ENCODE data around the gene POLR3H.
"Not testable (repeated sequence)": the region's sequence is repeated elsewhere in the genome, so short reads cannot be mapped to it uniquely, and the experiment has no call there.

POLR3H gene

GRCh38 chr22:41574847-41575381, 30.6 kb upstream of the POLR3H start:
- DNase-seq = peak; percentile 78 to 83
- no peak for TF ChIP-seq POLR2A (IDR thresholded peaks at IDR 0.05; ENCODE audit: low read length)
- TF ChIP-seq GATA1 (IDR thresholded peaks at IDR 0.05; ENCODE audit: low read depth, low read length) = no peak

DNA sequence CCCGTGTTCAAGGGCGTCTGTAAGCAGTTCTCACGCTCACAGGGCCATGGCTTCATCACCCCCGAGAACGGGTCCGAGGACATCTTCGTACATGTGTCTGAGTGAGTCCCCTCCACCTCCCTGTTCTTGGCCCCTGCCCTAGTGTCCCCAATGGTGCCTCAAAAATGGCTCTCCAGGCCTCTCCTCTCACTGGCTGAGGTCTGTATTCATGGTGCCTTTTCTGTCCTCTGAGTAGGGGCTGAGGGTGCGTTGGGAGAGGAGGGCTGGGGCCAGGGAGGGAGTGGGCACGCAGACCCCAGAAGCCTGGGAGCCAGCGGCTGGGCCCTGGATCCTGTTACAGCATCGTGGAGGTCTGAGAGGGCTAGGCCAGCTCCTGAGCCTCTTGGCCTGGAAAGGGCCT, 29.4 kb upstream of the POLR3H start:
- TF ChIP-seq GATA1 (IDR thresholded peaks at IDR 0.05; ENCODE audit: low read depth, low read length) (no peak), POLR2A (IDR thresholded peaks at IDR 0.05; ENCODE audit: low read length) (no peak)

GRCh38 chr22:41572305-41572704, 28.0 kb upstream of the POLR3H start:
- not testable (repeated sequence) for DNase-seq

More for the DNA sequence above, 29.4 kb upstream of the POLR3H start:
- no peak for DNase-seq

- DNase-seq = no peak
- TF ChIP-seq POLR2A (IDR thresholded peaks at IDR 0.05; ENCODE audit: low read length) (no peak), GATA1 (IDR thresholded peaks at IDR 0.05; ENCODE audit: low read depth, low read length) (no peak)
Measured at GRCh38 chr22:41571786-41572185, 27.5 kb upstream of the POLR3H start.

GRCh38 chr22:41570221-41570620, 26.0 kb upstream of the POLR3H start:
- no peak for TF ChIP-seq GATA1 (IDR thresholded peaks at IDR 0.05; ENCODE audit: low read depth, low read length)
- no peak for TF ChIP-seq POLR2A (IDR thresholded peaks at IDR 0.05; ENCODE audit: low read length)
- DNase-seq = no peak

- TF ChIP-seq POLR2A (IDR thresholded peaks at IDR 0.05; ENCODE audit: low read length) (no peak), GATA1 (IDR thresholded peaks at IDR 0.05; ENCODE audit: low read depth, low read length) (no peak)
- no peak for DNase-seq
Measured at GRCh38 chr22:41568811-41569210, 24.5 kb upstream of the POLR3H start.

- DNase-seq = no peak
- no peak for TF ChIP-seq POLR2A (IDR thresholded peaks at IDR 0.05; ENCODE audit: low read length)
- TF ChIP-seq GATA1 (IDR thresholded peaks at IDR 0.05; ENCODE audit: low read depth, low read length) = no peak
Measured at GRCh38 chr22:41567512-41567768, 23.2 kb upstream of the POLR3H start.

DNA sequence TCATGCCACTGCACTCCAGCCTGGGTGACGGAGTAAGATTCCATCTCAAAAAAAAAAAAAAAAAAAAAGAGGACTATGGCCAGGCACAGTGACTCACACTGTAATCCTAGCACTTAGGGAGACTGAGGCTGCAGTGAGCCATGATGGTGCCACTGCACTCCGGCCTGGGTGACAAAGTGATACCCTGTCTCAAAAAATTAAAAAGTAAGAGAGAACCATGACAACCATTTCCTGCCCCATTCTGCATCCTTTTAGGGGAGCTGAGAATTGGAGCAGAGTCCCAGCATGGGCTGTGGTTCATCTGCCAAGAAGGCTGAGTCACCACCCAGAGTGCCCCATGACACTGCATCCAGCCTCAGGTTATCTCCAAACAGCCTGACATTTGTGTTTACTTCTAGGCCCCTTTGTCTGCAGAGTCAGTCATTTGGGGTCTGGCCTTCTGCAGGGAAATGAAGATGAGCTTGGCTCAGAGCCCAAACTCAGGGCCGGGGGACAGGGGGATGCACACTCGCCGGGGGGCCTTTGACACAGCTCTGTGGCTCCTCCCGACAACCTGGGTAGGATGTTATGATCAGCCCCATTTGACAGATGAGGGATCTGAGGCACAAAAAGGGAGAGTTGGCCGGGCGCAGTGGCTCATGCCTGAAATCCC, 21.3 kb upstream of the POLR3H start:
- TF ChIP-seq GATA1 (IDR thresholded peaks at IDR 0.05; ENCODE audit: low read depth, low read length) (no peak), POLR2A (IDR thresholded peaks at IDR 0.05; ENCODE audit: low read length) (no peak)
- peak; percentile 93 to 94 for DNase-seq

DNA sequence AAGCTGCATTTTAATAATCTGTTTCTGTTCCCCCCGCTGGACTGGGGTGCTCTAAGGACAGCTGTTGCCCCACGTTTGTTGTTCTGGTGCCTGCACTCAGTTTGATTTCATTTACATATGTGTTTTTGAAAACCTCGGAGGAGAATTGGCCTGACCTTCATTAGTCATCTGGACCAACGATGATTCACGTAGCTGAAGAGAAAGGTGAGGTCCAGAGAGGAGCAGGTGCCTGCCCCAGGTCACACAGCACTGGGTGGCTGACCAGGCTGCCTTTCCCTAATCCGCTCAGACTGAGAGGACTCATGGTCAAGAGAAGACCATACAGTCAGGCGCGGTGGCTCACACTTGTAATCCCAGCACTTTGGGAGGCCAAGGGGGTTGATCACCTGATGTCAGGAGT, 20.3 kb upstream of the POLR3H start:
- DNase-seq = no peak
- no peak for TF ChIP-seq GATA1 (IDR thresholded peaks at IDR 0.05; ENCODE audit: low read depth, low read length)
- TF ChIP-seq POLR2A (IDR thresholded peaks at IDR 0.05; ENCODE audit: low read length) = no peak

DNA sequence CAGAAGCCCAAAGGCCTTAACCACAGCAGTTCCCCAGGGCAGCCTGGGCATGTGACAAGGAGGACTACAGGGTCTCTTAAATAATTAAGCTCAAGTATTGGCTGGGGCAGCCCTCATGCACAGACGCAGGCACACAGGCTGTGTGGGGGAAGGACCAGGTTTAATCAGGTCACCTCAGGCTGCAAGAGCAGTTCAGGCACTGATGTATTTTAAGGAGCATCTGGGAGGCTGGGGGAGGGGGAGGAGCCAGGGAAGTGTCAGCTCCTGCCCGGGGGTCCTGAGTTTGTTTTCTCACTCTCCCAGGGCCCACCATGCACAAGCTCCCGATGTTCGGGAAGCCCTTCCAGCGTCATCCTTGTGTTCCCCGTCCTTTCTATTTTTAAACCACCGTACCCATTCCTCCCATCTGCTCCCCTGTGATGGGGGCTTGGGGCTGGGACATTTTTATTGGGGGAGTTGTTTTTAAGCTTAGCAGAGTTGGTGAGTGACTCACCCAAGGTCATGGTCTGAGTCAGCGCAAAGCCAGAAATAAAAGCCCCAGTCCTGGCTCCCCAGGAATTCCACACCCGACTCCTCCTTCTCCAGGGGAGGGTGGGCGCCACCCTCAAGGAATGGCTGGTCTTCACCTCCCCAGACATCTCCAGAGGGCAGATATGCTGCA, 18.9 kb upstream of the POLR3H start:
- DNase-seq = peak in 1 of 2 experiments; percentile 49
- TF ChIP-seq POLR2A (IDR thresholded peaks at IDR 0.05; ENCODE audit: low read length) (no peak), GATA1 (IDR thresholded peaks at IDR 0.05; ENCODE audit: low read depth, low read length) (no peak)

- DNase-seq = no peak
- TF ChIP-seq GATA1 (IDR thresholded peaks at IDR 0.05; ENCODE audit: low read depth, low read length) (no peak), POLR2A (IDR thresholded peaks at IDR 0.05; ENCODE audit: low read length) (no peak)
Measured at GRCh38 chr22:41562461-41562860, 18.2 kb upstream of the POLR3H start.

DNA sequence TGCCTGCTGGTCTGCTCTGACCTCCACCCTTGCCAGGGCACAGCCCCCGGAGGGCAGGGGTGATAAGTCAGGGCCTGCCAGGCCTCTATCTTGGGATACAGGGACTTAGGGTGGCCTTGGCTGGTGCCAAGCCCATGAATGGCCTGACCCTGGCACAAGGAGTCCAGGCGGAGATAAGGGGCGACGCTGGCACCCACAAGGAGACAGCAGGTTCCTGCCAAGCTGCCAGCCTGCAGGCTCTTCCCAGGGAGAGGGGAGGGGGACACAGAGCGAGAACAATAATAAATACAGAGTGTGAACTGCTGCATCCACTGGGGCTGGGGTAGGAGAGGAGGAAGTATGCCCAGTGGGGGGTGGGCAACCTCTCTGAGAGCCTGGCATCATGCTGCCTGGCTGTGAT, 17.5 kb upstream of the POLR3H start:
- TF ChIP-seq GATA1 (IDR thresholded peaks at IDR 0.05; ENCODE audit: low read depth, low read length) (no peak), POLR2A (IDR thresholded peaks at IDR 0.05; ENCODE audit: low read length) (no peak)
- DNase-seq = no peak

GRCh38 chr22:41561335-41561734, 17.1 kb upstream of the POLR3H start:
- no peak for TF ChIP-seq POLR2A (IDR thresholded peaks at IDR 0.05; ENCODE audit: low read length)
- TF ChIP-seq GATA1 (IDR thresholded peaks at IDR 0.05; ENCODE audit: low read depth, low read length) = no peak

DNA sequence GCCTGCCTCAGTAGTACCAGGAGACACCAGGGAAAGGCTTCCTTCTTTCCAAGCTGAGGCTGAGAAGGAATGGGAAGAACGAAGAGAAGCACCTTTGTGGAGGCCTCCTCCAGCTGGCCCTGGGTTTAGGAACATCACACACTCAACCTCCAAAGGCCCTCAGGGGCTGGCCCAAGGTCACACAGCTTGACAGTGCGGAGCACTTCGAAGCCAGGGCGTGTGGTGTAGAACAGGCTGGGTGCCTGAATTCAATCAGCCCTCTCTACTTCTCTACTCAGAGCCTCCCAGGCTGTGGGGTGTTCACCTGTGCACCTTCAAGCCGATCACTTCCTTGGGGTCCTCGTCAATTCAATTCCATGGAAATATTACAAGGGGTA, 15.8 kb upstream of the POLR3H start:
- no peak for DNase-seq
- TF ChIP-seq GATA1 (IDR thresholded peaks at IDR 0.05; ENCODE audit: low read depth, low read length) = no peak
- TF ChIP-seq POLR2A (IDR thresholded peaks at IDR 0.05; ENCODE audit: low read length) = no peak

More at GRCh38 chr22:41561335-41561734, 17.1 kb upstream of the POLR3H start:
- DNase-seq = no peak

DNA sequence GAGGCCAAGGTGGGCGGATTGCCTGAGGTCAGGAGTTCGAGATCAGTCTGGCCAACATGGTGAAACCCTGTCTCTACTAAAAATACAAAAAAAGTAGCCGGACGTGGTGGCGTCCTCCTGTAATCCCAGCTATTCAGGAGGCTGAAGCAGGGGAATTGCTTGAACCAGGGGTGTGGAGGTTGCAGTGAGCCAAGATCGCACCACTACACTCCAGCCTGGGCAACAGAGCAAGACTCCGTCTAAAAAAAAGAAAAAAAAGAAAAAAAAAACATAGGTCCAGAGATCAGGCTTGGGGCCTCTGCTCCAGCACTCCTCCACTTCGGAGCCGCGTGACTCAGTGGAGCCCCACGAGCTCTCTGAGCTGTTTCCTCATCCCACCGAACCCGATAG, 14.0 kb upstream of the POLR3H start:
- DNase-seq = not testable (repeated sequence)

Measured in erythroblast (primary cell).